ENCODE results near the gene MEG3. TPM values are rescaled to one million over a fixed set of nuclear protein-coding genes. Genes with fewer than 3 reads are reported as not detected.

The MEG3 gene
- total and polyA plus RNA-seq, 2 donors from 2014 or later: 24.0 to 29.6 TPM

GRCh38 chr14:100804138-100804537 is 21.8 kb upstream of the MEG3 start:
- no peaks in the 10 kb centered on the region for H3K27me3 ChIP-seq (ENCODE audit: control insufficient read depth, insufficient read depth, low read length)
- no peaks in the 10 kb centered on the region for H3K4me1 ChIP-seq (ENCODE audit: control insufficient read depth in 2 of 3, insufficient read depth in 2 of 3, low read depth in 1 of 3, low read length in 3 of 3)
- no peak overlapping the region for H3K9ac ChIP-seq (ENCODE audit: low read length in 3 of 3)
- TF ChIP-seq, protein P1, sequence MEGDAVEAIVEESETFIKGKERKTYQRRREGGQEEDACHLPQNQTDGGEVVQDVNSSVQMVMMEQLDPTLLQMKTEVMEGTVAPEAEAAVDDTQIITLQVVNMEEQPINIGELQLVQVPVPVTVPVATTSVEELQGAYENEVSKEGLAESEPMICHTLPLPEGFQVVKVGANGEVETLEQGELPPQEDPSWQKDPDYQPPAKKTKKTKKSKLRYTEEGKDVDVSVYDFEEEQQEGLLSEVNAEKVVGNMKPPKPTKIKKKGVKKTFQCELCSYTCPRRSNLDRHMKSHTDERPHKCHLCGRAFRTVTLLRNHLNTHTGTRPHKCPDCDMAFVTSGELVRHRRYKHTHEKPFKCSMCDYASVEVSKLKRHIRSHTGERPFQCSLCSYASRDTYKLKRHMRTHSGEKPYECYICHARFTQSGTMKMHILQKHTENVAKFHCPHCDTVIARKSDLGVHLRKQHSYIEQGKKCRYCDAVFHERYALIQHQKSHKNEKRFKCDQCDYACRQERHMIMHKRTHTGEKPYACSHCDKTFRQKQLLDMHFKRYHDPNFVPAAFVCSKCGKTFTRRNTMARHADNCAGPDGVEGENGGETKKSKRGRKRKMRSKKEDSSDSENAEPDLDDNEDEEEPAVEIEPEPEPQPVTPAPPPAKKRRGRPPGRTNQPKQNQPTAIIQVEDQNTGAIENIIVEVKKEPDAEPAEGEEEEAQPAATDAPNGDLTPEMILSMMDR (IDR thresholded peaks at IDR 0.05; ENCODE audit: borderline replicate concordance, extremely low read depth, insufficient read depth): no peak
- no peak for DNase-seq
- intact Hi-C loops (cut with DNase I): no loop called here
- H3K9me3 ChIP-seq (ENCODE audit: control insufficient read depth in 2 of 3, insufficient read depth in 1 of 3, low read length in 3 of 3): peaks cover 0 to 7% (median 2%) of the 10 kb centered on the region in 3 donors
- H3K4me3 ChIP-seq (ENCODE audit: low read length in 3 of 3): no peak overlapping the region
- no peaks in the 10 kb centered on the region for H3K36me3 ChIP-seq (ENCODE audit: control insufficient read depth in 2 of 3, insufficient read depth in 3 of 3, low read length in 3 of 3)
- no peak overlapping the region for H3K27ac ChIP-seq (ENCODE audit: low read depth in 2 of 2, low read length in 2 of 2)
- no peak for FAIRE-seq

GRCh38 chr14:100804558-100805309 is 21.2 kb upstream of the MEG3 start:
- H3K4me3 ChIP-seq (ENCODE audit: low read length in 3 of 3): no peak overlapping the region
- intact Hi-C loops (cut with DNase I): no loop called here
- H3K27ac ChIP-seq (ENCODE audit: low read depth in 2 of 2, low read length in 2 of 2): no peak overlapping the region
- peaks cover 0 to 13% (median 2%) of the 10 kb centered on the region in 3 donors for H3K9me3 ChIP-seq (ENCODE audit: control insufficient read depth in 2 of 3, insufficient read depth in 1 of 3, low read length in 3 of 3)
- H3K36me3 ChIP-seq (ENCODE audit: control insufficient read depth in 2 of 3, insufficient read depth in 3 of 3, low read length in 3 of 3): no peaks in the 10 kb centered on the region
- H3K9ac ChIP-seq (ENCODE audit: low read length in 3 of 3): no peak overlapping the region
- TF ChIP-seq, protein P1 (IDR thresholded peaks at IDR 0.05; ENCODE audit: borderline replicate concordance, extremely low read depth, insufficient read depth): no peak
- no peaks in the 10 kb centered on the region for H3K4me1 ChIP-seq (ENCODE audit: control insufficient read depth in 2 of 3, insufficient read depth in 2 of 3, low read depth in 1 of 3, low read length in 3 of 3)
- DNase-seq (no peak), FAIRE-seq (no peak)
- no peaks in the 10 kb centered on the region for H3K27me3 ChIP-seq (ENCODE audit: control insufficient read depth, insufficient read depth, low read length)

GRCh38 chr14:100806386-100806785 is 19.5 kb upstream of the MEG3 start:
- Histone ChIP-seq H3K4me3 (ENCODE audit: low read length in 3 of 3) (no peak overlapping the region), H3K27me3 (ENCODE audit: control insufficient read depth, insufficient read depth, low read length) (no peaks in the 10 kb centered on the region), H3K27ac (ENCODE audit: low read depth in 2 of 2, low read length in 2 of 2) (no peak overlapping the region), H3K36me3 (ENCODE audit: control insufficient read depth in 2 of 3, insufficient read depth in 3 of 3, low read length in 3 of 3) (no peaks in the 10 kb centered on the region), H3K4me1 (ENCODE audit: control insufficient read depth in 2 of 3, insufficient read depth in 2 of 3, low read depth in 1 of 3, low read length in 3 of 3) (no peaks in the 10 kb centered on the region), H3K9ac (ENCODE audit: low read length in 3 of 3) (no peak overlapping the region), H3K9me3 (ENCODE audit: control insufficient read depth in 2 of 3, insufficient read depth in 1 of 3, low read length in 3 of 3) (peaks cover 0 to 25% (median 2%) of the 10 kb centered on the region in 3 donors)
- DNase-seq: peak in 1 of 5 donors; percentile 39
- TF ChIP-seq, protein P1 (IDR thresholded peaks at IDR 0.05; ENCODE audit: borderline replicate concordance, extremely low read depth, insufficient read depth): no peak
- no peak for FAIRE-seq
- intact Hi-C loops (cut with DNase I): no loop called here

All from kidney (tissue), 14 donors.